ENCODE data around the gene EMX1.

EMX1 gene

GRCh38 chr2:72926811-72927465 lies 9.6 kb downstream of the EMX1 start:
- no peak for DNase-seq

GRCh38 chr2:72927619-72928550 lies 10.6 kb downstream of the EMX1 start:
- DNase-seq, result no peak

- DNase-seq, result no peak
These were observed 11.7 kb downstream of the EMX1 start for GRCh38 chr2:72929010-72929409.

- DNase-seq, result no peak
These were observed 14.1 kb downstream of the EMX1 start for GRCh38 chr2:72931280-72931910.

- no peak for DNase-seq
These were observed 14.9 kb downstream of the EMX1 start for GRCh38 chr2:72932045-72932740.

- no peak for DNase-seq
These were observed 15.5 kb downstream of the EMX1 start for GRCh38 chr2:72932805-72933204.

GRCh38 chr2:72933207-72933606 lies 15.9 kb downstream of the EMX1 start:
- no peak for DNase-seq

- DNase-seq, result no peak
These were observed 16.4 kb downstream of the EMX1 start for GRCh38 chr2:72933646-72934151.

GRCh38 chr2:72934683-72935610 lies 17.6 kb downstream of the EMX1 start:
- DNase-seq, result no peak

- DNase-seq, result no peak
These were observed 18.3 kb downstream of the EMX1 start for GRCh38 chr2:72935611-72935957.

- DNase-seq, result no peak
These were observed 19.5 kb downstream of the EMX1 start for GRCh38 chr2:72936660-72937355.

- DNase-seq, result peak; percentile 85
These were observed 20.0 kb downstream of the EMX1 start for GRCh38 chr2:72937356-72937669.

GRCh38 chr2:72938455-72938854 lies 21.1 kb downstream of the EMX1 start:
- DNase-seq, result peak; percentile 28

- DNase-seq, result no peak
These were observed 23.0 kb downstream of the EMX1 start for GRCh38 chr2:72940361-72940760.

GRCh38 chr2:72940786-72941185 lies 23.5 kb downstream of the EMX1 start:
- peak; percentile 43 for DNase-seq

- no peak for DNase-seq
These were observed 25.0 kb downstream of the EMX1 start for GRCh38 chr2:72942293-72942692.

GRCh38 chr2:72942881-72943418 lies 25.6 kb downstream of the EMX1 start:
- DNase-seq, result no peak

GRCh38 chr2:72943540-72944395 lies 26.4 kb downstream of the EMX1 start:
- DNase-seq, result no peak

GRCh38 chr2:72944804-72945449 lies 27.6 kb downstream of the EMX1 start:
- no peak for DNase-seq

Measured in NCI-H2171 treated with DMSO at 0.1 percent for 48 hours (cell line).